Hepatocyte (in vitro differentiated cells): ENCODE data around the gene SMIM1. TPM values are rescaled to one million over a fixed set of nuclear protein-coding genes. Genes with fewer than 3 reads are reported as not detected.

Source experiments
- DNase-seq: peaks from one replicate; pipeline ENCODE4 v3.0.0-alpha.2; 2016; ENCODE audit warnings: low spot score
- H2AFZ ChIP-seq: fragments of 200-600 bp; sonication (generic); 2 replicates; pipeline ENCODE4 v1.6.0; 2016; ENCODE audit warnings: antibody characterized with exemption, mild to moderate bottlenecking
- H3K27ac ChIP-seq: fragments of 200-600 bp; sonication (generic); 2 replicates; pipeline ENCODE4 v1.5.1; 2016; ENCODE audit warnings: mild to moderate bottlenecking
- H3K27me3 ChIP-seq: fragments of 200-600 bp; sonication (generic); 2 replicates; pipeline ENCODE4 v1.6.1; 2016
- H3K36me3 ChIP-seq: fragments of 200-600 bp; sonication (generic); replicated peaks from 2 replicates; pipeline ENCODE4 v1.5.1; 2016; ENCODE audit warnings: low read depth; ENCODE audit not compliant: insufficient read depth
- H3K4me1 ChIP-seq: fragments of 200-600 bp; sonication (generic); 2 replicates; pipeline ENCODE4 v1.5.1; 2016; ENCODE audit warnings: mild to moderate bottlenecking, moderate library complexity; ENCODE audit not compliant: insufficient read depth
- H3K4me2 ChIP-seq: fragments of 200-600 bp; sonication (generic); 2 replicates; pipeline ENCODE4 v1.6.0; 2016
- H3K4me3 ChIP-seq: fragments of 200-600 bp; sonication (generic); 2 replicates; pipeline ENCODE4 v1.5.1; 2016; ENCODE audit warnings: mild to moderate bottlenecking
- H3K79me2 ChIP-seq: fragments of 200-600 bp; sonication (generic); 2 replicates; pipeline ENCODE4 v1.6.0; 2017; ENCODE audit warnings: mild to moderate bottlenecking
- H3K9me2 ChIP-seq: fragments of 200-600 bp; sonication (generic); replicated peaks from 2 replicates; pipeline ENCODE4 v1.6.0; 2017; ENCODE audit warnings: mild to moderate bottlenecking; ENCODE audit not compliant: insufficient read depth
- H3K9me3 ChIP-seq: fragments of 200-600 bp; sonication (generic); 2 replicates; pipeline ENCODE4 v1.5.1; 2016; ENCODE audit warnings: low read depth, mild to moderate bottlenecking
- H4K20me1 ChIP-seq: fragments of 200-600 bp; sonication (generic); 2 replicates; pipeline ENCODE4 v1.6.0; 2016; ENCODE audit warnings: mild to moderate bottlenecking; ENCODE audit not compliant: insufficient read depth, poor library complexity, severe bottlenecking
- CTCF ChIP-seq: fragments of 200-600 bp; sonication (generic); IDR thresholded peaks from 2 replicates; pipeline ENCODE4 v1.5.1; 2016; ENCODE audit warnings: antibody characterized with exemption, mild to moderate bottlenecking; ENCODE audit not compliant: poor library complexity
- EZH2 ChIP-seq: fragments of 200-600 bp; sonication (generic); IDR thresholded peaks from 2 replicates; pipeline ENCODE4 v1.6.1; 2016; ENCODE audit warnings: antibody characterized with exemption, mild to moderate bottlenecking, borderline replicate concordance
- EZH2phosphoT487 ChIP-seq: fragments of 200-600 bp; sonication (generic); IDR thresholded peaks from one replicate; pipeline ENCODE4 v1.6.1; 2018; ENCODE audit warnings: antibody characterized with exemption, mild to moderate bottlenecking, low read depth, moderate library complexity; ENCODE audit not compliant: unreplicated experiment, severe bottlenecking
- WGBS: methylation state at CpG from one replicate; pipeline ENCODE4 v1.1.6; 2016; ENCODE audit warnings: low lambda C conversion rate; ENCODE audit errors: missing lambda C conversion rate; 5-methylcytosine and 5-hydroxymethylcytosine counted together
- polyA plus RNA-seq: library from polyadenylated mRNA; unstranded; fragments of >200 nt; fragmentation: Nextera tagmentation; extraction: Ambion mirVana; gene quantifications from 2 replicates; pipeline ENCODE4 v1.2.1, GENCODE V29; 2016
- total RNA-seq: library from RNA; depleted of rRNA; stranded (reverse); fragments of >200 nt; gene quantifications from 2 replicates; pipeline ENCODE4 v1.2.3, GENCODE V29; 2014

The SMIM1 gene
- total and polyA plus RNA-seq, 2 experiments from 2014 or later: 21.0 to 118 TPM

- Histone ChIP-seq H4K20me1 (no peaks in the 10 kb centered on the region), H3K4me1 (no peaks in the 10 kb centered on the region), H2AFZ (no peak overlapping the region), H3K36me3 (no peaks in the 10 kb centered on the region), H3K9me2 (no peaks in the 10 kb centered on the region), H3K4me2 (no peak overlapping the region), H3K79me2 (no peaks in the 10 kb centered on the region), H3K27ac (no peak overlapping the region), H3K9me3 (no peaks in the 10 kb centered on the region), H3K27me3 (no peaks in the 10 kb centered on the region), H3K4me3 (no peak overlapping the region)
- no peak for DNase-seq
- 88% methylated on average over 17 of the region's 17 CpGs for WGBS
- no peak for TF ChIP-seq CTCF
- no peak for TF ChIP-seq EZH2phosphoT487
- no peak for TF ChIP-seq EZH2
These were observed 11.1 kb upstream of the SMIM1 start for GRCh38 chr1:3761296-3762010.

- Histone ChIP-seq H3K79me2 (no peaks in the 10 kb centered on the region), H3K4me2 (no peak overlapping the region), H3K4me1 (no peaks in the 10 kb centered on the region), H3K36me3 (no peaks in the 10 kb centered on the region), H3K9me2 (no peaks in the 10 kb centered on the region), H2AFZ (no peak overlapping the region), H3K4me3 (no peak overlapping the region), H3K9me3 (no peaks in the 10 kb centered on the region), H4K20me1 (no peaks in the 10 kb centered on the region), H3K27ac (no peak overlapping the region), H3K27me3 (no peaks in the 10 kb centered on the region)
- 82% methylated on average over 15 of the region's 15 CpGs for WGBS
- DNase-seq: no peak
- TF ChIP-seq CTCF (no peak), EZH2phosphoT487 (no peak), EZH2 (no peak)
These were observed 10.2 kb upstream of the SMIM1 start for GRCh38 chr1:3762151-3762872.

DNA sequence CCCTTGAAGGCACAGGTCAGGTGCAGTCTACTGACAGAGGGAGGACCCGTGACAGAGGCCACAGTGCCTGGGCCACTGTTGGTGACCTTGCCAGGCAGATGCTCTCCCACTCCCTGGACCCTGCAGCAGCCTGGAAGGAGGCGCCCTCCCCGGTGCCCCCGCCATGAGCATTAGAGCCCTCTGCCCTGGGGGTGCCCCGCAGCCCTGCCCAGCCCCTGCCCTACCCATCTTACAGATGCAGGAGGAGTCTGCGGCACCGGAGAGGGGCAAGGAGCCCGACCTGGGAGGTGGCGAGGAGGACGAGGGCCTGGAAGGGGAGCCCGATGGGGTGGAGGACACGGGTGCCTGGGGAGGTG lies 9.7 kb upstream of the SMIM1 start:
- H2AFZ ChIP-seq: no peak overlapping the region
- H3K4me1 ChIP-seq: no peaks in the 10 kb centered on the region
- H3K4me2 ChIP-seq: no peak overlapping the region
- no peaks in the 10 kb centered on the region for H3K36me3 ChIP-seq
- TF ChIP-seq EZH2: no peak
- no peak for TF ChIP-seq EZH2phosphoT487
- TF ChIP-seq CTCF: no peak
- DNase-seq: no peak
- no peaks in the 10 kb centered on the region for H3K9me2 ChIP-seq
- H3K27ac ChIP-seq: no peak overlapping the region
- no peaks in the 10 kb centered on the region for H4K20me1 ChIP-seq
- H3K27me3 ChIP-seq: no peaks in the 10 kb centered on the region
- H3K79me2 ChIP-seq: no peaks in the 10 kb centered on the region
- no peak overlapping the region for H3K4me3 ChIP-seq
- 81% methylated on average over 12 of the region's 12 CpGs for WGBS
- no peaks in the 10 kb centered on the region for H3K9me3 ChIP-seq
